ENCODE measurements around the gene ZDHHC5.

DNA sequence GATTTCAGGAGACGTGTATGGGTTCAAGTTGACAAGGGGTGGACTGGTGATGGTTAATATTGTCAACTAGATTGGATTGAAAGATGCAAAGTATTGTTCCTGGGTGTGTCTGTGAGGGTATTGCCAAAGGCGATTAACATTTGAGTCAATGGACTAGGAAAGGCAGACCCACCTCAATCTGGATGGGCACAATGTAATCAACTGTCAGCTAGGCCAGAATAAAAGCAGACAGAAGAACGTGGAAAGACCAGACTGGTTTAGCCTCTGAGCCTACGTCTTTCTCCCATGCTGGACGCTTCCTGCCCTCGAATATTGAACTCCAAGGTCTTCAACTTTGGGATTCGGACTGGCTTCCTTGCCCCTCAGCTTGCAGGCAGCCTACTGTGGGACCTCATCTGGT, 16.5 kb upstream of the ZDHHC5 start:
- no peak for TF ChIP-seq MIER2 (CRISPR knock-in tag; IDR thresholded peaks at IDR 0.05)
- no peak for TF ChIP-seq ZNF570 (CRISPR knock-in tag; IDR thresholded peaks at IDR 0.05; ENCODE audit: borderline replicate concordance)
- TF ChIP-seq JUNB (CRISPR knock-in tag; IDR thresholded peaks at IDR 0.05; ENCODE audit: borderline replicate concordance): no peak
- TF ChIP-seq NFIC (IDR thresholded peaks at IDR 0.05; ENCODE audit: low read length): no peak
- TF ChIP-seq, protein P1, sequence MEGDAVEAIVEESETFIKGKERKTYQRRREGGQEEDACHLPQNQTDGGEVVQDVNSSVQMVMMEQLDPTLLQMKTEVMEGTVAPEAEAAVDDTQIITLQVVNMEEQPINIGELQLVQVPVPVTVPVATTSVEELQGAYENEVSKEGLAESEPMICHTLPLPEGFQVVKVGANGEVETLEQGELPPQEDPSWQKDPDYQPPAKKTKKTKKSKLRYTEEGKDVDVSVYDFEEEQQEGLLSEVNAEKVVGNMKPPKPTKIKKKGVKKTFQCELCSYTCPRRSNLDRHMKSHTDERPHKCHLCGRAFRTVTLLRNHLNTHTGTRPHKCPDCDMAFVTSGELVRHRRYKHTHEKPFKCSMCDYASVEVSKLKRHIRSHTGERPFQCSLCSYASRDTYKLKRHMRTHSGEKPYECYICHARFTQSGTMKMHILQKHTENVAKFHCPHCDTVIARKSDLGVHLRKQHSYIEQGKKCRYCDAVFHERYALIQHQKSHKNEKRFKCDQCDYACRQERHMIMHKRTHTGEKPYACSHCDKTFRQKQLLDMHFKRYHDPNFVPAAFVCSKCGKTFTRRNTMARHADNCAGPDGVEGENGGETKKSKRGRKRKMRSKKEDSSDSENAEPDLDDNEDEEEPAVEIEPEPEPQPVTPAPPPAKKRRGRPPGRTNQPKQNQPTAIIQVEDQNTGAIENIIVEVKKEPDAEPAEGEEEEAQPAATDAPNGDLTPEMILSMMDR (CRISPR knock-in tag; IDR thresholded peaks at IDR 0.05): no peak
- no peak for TF ChIP-seq TCF7L2 (IDR thresholded peaks at IDR 0.05; ENCODE audit: low read depth, low read length)
- TF ChIP-seq, protein P2, sequence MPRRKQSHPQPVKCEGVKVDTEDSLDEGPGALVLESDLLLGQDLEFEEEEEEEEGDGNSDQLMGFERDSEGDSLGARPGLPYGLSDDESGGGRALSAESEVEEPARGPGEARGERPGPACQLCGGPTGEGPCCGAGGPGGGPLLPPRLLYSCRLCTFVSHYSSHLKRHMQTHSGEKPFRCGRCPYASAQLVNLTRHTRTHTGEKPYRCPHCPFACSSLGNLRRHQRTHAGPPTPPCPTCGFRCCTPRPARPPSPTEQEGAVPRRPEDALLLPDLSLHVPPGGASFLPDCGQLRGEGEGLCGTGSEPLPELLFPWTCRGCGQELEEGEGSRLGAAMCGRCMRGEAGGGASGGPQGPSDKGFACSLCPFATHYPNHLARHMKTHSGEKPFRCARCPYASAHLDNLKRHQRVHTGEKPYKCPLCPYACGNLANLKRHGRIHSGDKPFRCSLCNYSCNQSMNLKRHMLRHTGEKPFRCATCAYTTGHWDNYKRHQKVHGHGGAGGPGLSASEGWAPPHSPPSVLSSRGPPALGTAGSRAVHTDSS (CRISPR knock-in tag; conservative IDR thresholded peaks at IDR 0.05): no peak
